A673 (cell line): ENCODE measurements around the gene PGAP6. TPM values are rescaled to one million over a fixed set of nuclear protein-coding genes. Genes with fewer than 3 reads are reported as not detected.

Experiments
- BruUV-seq: library from RNA; stranded (reverse); fragments of 400-500 nt; replicated peaks from 2 replicates; lab custom pipeline; 2021; lab: Mats Ljungman, UMichigan
- CTCF ChIA-PET: fragments of 300-600 bp; sonication (Branson Sonifier 250); formaldehyde crosslinking; loops from one replicate; lab custom pipeline; 2022; ENCODE audit warnings: antibody characterized with exemption; lab: Charles Lee
- POLR2A ChIA-PET: fragments of 300-600 bp; sonication (Branson Sonifier 250); formaldehyde crosslinking; loops from one replicate; lab custom pipeline; 2022; ENCODE audit warnings: antibody characterized with exemption; ENCODE audit not compliant: low non-redundant PET; lab: Charles Lee
- DNase-seq: peaks from one replicate; pipeline ENCODE4 v3.0.0-alpha.2; 2015; ENCODE audit warnings: low spot score
- H3K27ac ChIP-seq: fragments of 200-600 bp; sonication (generic); 2 replicates; pipeline ENCODE4 v1.5.1; 2016; ENCODE audit warnings: mixed run types, low read depth, mild to moderate bottlenecking, mixed read lengths, antibody characterized with exemption, low read length; ENCODE audit not compliant: poor library complexity, severe bottlenecking
- H3K27me3 ChIP-seq: fragments of 200-600 bp; sonication (generic); replicated peaks from 2 replicates; pipeline ENCODE4 v1.6.1; 2017; ENCODE audit warnings: mixed run types, low read depth, mild to moderate bottlenecking, mixed read lengths, antibody characterized with exemption, low read length; ENCODE audit not compliant: insufficient read depth, poor library complexity
- H3K36me3 ChIP-seq: fragments of 200-600 bp; sonication (generic); 2 replicates; pipeline ENCODE4 v1.6.1; 2016; ENCODE audit warnings: mixed run types, mild to moderate bottlenecking, mixed read lengths, antibody characterized with exemption, low read length; ENCODE audit not compliant: insufficient read depth, poor library complexity, severe bottlenecking
- H3K4me1 ChIP-seq: fragments of 200-600 bp; sonication (generic); 2 replicates; pipeline ENCODE4 v1.6.1; 2017; ENCODE audit warnings: mixed run types, mild to moderate bottlenecking, mixed read lengths, antibody characterized with exemption, low read length; ENCODE audit not compliant: insufficient read depth, poor library complexity, severe bottlenecking
- H3K4me3 ChIP-seq: fragments of 200-600 bp; sonication (generic); 2 replicates; pipeline ENCODE4 v1.5.1; 2016; ENCODE audit warnings: low read depth, mixed run types, mild to moderate bottlenecking, mixed read lengths, low read length; ENCODE audit not compliant: poor library complexity, severe bottlenecking
- H3K9me3 ChIP-seq: fragments of 200-600 bp; sonication (generic); 2 replicates; pipeline ENCODE4 v1.6.1; 2016; ENCODE audit warnings: mixed run types, low read depth, mild to moderate bottlenecking, mixed read lengths, antibody characterized with exemption, low read length; ENCODE audit not compliant: poor library complexity, severe bottlenecking
- CTCF ChIP-seq: fragments of 300-800, 200-600 bp; sonication (generic); conservative IDR thresholded peaks from 2 replicates; pipeline ENCODE4 v1.5.1; 2017; ENCODE audit warnings: low read depth, mild to moderate bottlenecking, antibody characterized with exemption, low read length, moderate library complexity, mixed read lengths
- EZH2 ChIP-seq: fragments of 200-600 bp; sonication (generic); IDR thresholded peaks from 2 replicates; pipeline ENCODE4 v1.6.1; 2017; ENCODE audit warnings: borderline replicate concordance, low read depth, mild to moderate bottlenecking, mixed read lengths, antibody characterized with exemption, low read length; ENCODE audit not compliant: poor library complexity, severe bottlenecking
- intact Hi-C: fragments of 100-400 bp; cut with micrococcal nuclease; formaldehyde crosslinking; loops from one replicate; pipeline ENCODE4 v1.10.0; 2022; ENCODE audit not compliant: unreplicated experiment
- total RNA-seq: library from RNA; stranded (reverse); gene quantifications from 2 replicates; pipeline ENCODE4 v1.2.3, GENCODE V29; 2021

Gene PGAP6
- total RNA-seq, 1 experiment from 2014 or later: 38.7 TPM

GRCh38 chr16:369275-369865 lies 12.4 kb downstream of the PGAP6 start:
- BruUV-seq: no TSS peak
- Histone ChIP-seq H3K4me1 (no peaks in the 10 kb centered on the region), H3K4me3 (peak overlapping the region; percentile 49), H3K36me3 (peaks cover 20% of the 10 kb centered on the region), H3K9me3 (no peaks in the 10 kb centered on the region), H3K27me3 (no peaks in the 10 kb centered on the region), H3K27ac (peak overlapping the region; percentile 50)
- intact Hi-C loops: no loop called here
- no peak for DNase-seq
- ChIA-PET CTCF (interaction anchor here (1.4 kb wide), 1 partner anchor 304 kb away, joined by 3 read pairs; no protein-coding TSS in a partner anchor), POLR2A (no interaction called here)
- TF ChIP-seq CTCF (no peak), EZH2 (no peak)

- Histone ChIP-seq H3K9me3 (no peaks in the 10 kb centered on the region), H3K36me3 (peaks cover 20% of the 10 kb centered on the region), H3K4me3 (no peak overlapping the region), H3K27ac (no peak overlapping the region), H3K4me1 (no peaks in the 10 kb centered on the region), H3K27me3 (no peaks in the 10 kb centered on the region)
- intact Hi-C loops: no loop called here
- ChIA-PET POLR2A (no interaction called here), CTCF (interaction anchor here (1.4 kb wide), 1 partner anchor 303 kb away, joined by 3 read pairs; no protein-coding TSS in a partner anchor)
- TF ChIP-seq EZH2 (no peak), CTCF (no peak)
- no peak for DNase-seq
- no TSS peak for BruUV-seq
Observed at GRCh38 chr16:368388-369158, 13.2 kb downstream of the PGAP6 start.

- ChIA-PET CTCF (no interaction called here), POLR2A (no interaction called here)
- Histone ChIP-seq H3K4me3 (no peak overlapping the region), H3K4me1 (no peaks in the 10 kb centered on the region), H3K9me3 (no peaks in the 10 kb centered on the region), H3K36me3 (peaks cover 20% of the 10 kb centered on the region), H3K27me3 (no peaks in the 10 kb centered on the region), H3K27ac (no peak overlapping the region)
- TSS peak; percentile 51 for BruUV-seq
- intact Hi-C loops: no loop called here
- TF ChIP-seq EZH2: no peak
- TF ChIP-seq CTCF: no peak
- no peak for DNase-seq
Observed at GRCh38 chr16:367333-367903, 14.4 kb downstream of the PGAP6 start.
